Stimulated activated CD4-positive, alpha-beta T cell treated with anti-CD3 and anti-CD28 coated beads, Interleukin-2, amount 100 ng/mL, for 24 hours (primary cell): Measurements from ENCODE around the gene ABLIM1.

ENCODE experiments used
- DNase-seq, 2 donors: peaks; one replicate each; pipeline ENCODE4 v3.0.0-alpha.2; 2020

ABLIM1 gene

DNA sequence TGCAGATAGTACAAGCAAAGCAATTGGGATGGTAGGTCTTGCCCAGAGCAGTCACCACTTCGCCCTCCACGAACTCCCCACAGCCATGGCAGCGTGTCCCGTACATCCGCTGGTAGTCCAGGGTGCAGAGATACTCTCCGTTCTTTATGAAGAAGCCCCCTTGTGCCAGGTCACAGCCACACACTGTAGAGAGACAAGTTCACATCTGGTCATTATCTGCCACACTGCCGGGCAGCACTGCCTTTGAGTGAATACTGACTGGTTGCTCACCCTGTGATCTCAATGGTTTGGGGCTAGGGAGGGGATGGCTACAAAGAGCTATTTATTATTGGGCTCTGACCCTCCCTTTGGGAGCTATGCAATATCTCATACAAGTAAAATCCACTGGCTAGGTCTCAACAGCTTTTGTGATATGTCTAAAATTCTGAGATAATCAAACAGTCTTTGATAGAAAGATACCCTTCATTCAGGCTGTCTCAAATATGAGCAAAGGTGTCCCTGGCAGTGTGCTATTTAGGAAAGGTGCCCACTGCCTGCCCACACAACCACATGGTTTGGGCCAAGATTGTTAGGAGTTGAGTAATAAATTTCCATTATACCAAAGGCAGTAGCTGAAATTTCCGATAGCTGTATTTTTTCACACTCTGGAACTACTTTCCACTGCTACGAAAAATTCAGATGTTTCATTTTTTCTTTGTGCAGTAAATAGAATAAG lies 82.5 kb downstream of the ABLIM1 start:
- no peak for DNase-seq

DNA sequence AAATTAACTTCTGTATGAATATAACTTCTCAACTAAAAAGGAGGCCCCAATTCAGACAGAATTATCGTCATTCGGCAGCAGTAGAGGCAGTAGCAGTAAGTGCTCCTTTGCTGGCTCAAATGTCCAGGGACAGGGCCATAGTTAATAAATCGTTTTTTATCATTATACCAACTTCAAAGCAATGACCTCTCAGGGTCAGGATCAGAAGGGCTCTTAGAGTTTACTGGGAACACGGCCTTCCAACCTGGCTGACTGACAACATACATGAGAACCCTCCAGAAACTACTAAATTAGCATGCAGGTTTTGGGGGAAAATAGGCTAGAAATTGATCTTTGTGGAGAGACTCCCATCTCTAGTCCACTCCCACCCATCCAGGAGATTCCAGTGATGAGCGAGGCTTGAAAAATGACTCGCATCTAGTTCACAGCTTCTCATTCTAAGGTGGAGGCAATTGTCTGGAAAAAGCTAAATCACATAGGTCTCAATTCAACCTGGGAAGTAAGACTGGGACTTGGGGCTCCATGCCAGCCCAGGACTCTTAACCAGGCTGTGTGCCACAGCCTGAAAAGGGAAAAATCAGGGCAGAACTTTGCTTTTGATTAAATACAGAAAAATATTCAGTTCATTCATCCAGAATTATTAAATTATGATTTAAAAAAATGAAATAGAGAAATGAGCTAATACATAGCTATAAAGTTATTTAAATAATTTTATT lies 84.6 kb downstream of the ABLIM1 start:
- no peak for DNase-seq

DNA sequence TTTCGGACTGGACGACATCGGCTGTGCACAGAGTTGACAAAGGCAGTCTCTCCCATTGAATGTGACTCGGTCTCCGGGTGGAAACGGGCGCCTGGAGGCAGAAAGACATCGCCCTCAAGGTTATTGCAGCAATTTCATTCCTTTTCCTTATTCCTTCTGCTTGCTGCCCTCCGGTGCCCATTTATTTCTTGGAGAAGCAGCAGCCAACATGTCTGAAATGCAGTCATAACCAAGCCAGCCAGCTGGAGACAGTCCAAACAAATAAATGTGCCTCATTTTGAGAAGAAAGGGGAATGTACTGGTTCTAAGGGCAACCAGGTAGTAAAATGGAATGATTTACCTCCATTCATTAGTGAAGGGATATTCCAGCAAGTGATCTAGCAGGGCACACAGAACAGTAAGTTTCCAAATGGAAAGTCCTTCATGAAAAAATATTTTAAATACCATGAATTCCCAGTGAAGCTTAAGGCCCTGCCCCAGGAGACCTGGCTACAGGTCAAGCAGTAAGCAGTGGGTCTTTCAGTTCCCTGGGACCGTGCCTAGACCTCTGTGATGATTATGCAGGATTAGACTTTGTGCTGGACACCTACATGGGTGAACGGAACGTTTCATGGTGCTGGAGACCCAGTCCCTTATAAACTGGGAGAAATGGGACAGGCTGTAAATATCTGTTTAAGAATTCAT lies 86.6 kb downstream of the ABLIM1 start:
- no peak for DNase-seq

DNA sequence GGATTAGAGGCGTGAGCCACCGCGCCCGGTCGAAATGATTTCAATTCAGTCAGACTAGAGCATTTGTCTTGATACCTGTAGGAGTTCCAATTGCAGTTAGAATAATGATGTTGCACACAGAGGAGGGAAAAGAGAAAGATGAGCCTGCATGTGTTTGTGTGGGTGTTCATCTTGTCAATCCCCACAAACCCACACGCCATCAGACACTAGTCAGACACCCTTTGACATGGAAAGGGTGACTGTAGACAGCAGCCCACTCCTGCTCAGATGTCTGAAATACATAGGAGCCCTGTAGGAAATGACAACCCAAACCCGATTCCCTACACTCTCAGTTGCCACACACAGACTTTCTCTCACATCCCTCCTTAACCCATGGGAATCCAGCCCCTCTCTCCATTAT lies 92.0 kb downstream of the ABLIM1 start:
- DNase-seq = no peak

DNA sequence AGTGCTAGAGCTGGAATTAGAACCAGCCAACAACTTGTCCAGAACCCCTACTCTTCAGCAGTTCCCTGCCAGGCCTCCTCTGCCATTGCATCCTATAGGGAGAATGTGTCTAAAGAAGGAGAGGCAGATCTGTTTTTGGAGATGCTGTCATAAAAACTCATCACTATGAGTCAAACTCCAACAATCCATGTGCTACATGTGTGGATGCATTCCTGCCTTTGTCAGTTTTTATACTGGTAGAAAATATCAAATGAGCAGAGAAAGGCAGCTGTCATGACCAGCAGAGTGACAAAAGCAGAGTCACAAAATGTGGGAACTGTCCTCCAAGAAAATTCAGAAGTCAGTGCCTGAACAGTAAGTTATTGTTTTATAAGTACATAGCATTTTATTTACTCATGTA lies 93.0 kb downstream of the ABLIM1 start:
- no peak for DNase-seq

DNA sequence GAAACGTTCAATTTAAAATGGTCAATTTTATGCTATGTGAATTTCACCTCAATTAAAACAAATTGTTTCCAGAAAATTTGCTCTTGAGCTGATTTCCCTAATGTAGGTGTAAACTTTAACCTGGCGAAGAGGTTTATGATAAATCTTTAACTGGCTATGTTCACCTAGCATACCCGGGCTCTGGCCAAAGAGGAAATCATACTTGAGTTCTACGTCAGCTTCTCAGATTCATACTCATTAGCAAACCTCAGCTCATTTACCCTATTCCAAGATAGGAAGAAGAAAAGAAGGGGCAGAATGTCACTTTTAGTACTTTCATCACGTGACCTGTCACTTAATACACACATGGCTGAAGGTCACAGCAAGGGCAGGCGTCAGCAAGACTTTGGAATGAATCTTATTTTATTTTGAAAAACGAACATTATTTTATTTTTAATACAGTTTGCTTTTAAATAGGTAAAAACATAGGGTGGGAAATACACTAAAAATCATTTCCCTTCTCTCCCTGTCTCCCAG lies 97.0 kb downstream of the ABLIM1 start:
- no peak for DNase-seq

DNA sequence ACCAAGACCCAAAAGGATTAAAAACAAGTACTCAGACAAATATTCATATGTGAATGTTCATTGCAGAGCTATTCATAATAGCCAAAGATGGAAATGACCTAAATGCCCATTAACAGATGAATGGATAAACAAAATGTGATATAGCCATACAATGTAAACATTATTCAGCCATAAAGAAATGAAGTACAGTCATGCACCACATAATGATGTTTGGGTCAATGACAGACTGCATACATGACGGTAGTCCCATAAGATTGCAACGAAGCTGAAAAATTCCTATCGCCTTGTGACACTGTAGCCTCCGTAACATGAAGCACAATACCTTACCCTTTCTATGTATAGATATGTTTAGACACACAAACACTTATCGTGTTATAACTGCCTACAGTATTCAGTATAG lies 97.9 kb downstream of the ABLIM1 start:
- DNase-seq = no peak

DNA sequence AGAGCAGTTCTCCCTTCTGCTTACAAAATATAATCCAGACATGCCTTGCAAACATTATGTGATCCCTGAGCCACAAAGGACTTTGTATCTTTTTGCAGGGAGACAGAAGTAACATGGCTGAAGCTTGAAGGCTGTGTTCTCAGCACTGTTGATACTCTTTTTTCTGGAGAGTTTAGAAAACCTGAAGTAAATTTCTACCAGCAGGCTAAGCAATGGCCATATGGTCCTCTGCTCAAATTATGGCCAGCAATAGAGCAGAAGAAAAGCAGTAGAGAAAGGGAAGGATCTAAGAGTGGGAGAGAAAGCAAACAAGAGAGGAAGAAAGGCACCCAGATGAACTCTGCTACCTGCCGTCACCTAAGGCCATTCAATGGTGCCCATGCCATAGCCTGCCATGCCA lies 98.4 kb downstream of the ABLIM1 start:
- no peak for DNase-seq

DNA sequence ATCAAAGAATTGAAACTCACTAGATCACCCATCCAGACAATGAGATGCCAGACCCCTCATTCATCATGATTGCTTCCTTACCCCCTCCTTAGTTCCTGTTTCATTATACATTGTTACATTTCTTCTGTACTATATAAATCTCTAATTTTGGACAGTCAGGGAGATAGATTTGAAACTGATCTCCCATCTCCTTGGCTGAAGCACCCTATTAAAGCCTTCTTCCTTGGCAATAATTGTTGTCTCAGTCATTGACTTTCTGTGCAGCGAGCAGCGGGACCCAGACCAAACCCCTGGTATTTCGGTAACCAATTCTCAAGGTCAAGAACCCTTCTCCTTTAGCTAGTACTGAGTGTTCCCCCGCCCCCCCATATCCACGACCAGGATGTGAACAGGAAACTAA lies 100.2 kb downstream of the ABLIM1 start:
- no peak for DNase-seq

DNA sequence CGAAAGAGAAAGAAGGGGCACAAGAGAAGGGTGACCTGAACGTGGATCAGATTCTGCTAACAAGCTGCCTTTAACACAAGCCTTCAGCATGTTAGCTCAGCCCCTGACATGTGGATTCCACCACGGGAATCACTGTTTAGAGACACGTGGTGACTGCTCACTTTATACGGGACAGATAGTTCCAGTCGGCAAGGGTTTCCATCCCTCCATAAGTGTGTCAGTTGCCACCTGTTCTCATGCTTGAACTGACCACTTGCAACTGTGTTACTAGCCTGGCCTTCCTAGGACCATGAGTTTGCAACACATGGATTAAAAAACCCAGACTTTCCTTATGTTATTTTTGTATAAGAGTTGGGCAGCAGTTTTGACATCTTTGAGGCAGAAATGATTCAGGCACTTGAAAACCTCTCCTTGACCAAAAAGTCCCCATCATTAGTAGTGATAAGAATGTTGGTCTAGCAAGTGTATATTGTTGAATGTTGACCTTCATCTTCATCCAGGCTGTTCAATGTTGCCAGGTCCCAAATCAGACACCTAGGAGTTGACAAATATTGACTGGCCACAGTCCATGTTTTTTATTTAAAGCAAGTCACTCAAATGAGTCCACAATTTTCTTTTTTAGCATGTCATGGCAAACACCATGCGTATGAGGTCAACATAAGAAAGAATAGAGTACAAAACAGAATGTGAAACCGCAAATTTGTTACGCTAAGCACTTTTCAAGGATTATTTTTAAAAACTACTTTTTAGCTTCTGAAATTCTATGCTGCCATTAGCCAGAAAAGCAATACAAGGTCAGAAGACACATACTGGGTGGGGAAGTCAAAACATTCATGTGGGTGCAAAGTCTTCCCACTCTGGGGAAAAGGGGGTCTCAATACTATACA lies 101.6 kb downstream of the ABLIM1 start:
- DNase-seq = no peak

DNA sequence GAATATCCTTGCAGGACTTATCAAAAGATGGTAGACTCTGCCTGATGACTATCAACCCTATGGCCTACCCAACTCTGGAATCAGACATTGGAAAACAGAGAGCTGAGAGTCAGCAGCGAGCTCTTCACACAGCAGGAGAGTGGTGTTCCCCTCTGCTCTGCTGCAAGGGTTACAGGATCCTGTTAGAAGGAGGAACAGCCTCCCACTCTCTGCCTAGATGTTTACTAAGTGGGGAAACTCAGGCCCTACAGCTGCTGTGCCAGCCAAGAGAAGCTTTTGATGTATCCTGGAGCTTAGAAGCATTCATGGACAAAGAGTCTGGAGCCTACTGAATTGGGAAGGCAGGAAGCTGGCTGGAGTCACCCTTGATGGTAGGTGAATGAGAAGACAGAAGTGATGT lies 104.6 kb downstream of the ABLIM1 start:
- DNase-seq = no peak

DNA sequence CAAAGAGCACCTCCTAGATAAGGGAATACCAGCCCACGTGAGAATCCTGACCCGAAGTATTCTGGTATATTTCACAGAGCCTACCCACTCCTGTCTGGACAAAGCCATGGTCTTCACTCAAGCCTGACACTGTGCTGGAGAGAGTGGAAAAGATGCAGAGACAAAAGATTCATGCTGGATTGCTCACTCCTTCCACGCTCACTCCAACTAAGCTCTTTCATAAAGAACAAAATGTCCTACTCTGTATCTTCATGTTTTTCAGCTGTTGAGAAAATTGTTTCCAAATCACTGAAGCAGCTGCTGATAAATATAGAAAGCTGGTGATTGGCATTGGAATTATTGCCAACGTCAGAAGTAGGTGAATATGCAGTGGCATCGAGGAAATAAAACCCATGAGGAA lies 106.0 kb downstream of the ABLIM1 start:
- DNase-seq = no peak

DNA sequence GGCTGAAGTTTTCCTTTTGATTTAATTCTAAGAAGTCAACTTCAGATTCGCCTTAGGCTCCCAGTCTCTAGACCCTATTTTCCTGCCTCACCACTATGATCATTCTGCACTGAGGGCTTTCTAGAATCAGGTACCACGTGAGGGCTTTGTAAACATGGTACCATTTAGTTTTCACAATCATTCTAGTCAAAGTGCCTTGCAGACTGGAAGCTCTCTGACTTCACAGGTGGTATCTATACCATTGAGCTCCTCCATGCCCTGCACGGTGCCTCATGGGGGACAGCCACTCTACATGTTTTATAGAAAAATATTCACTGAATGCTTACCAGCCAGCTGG lies 106.5 kb downstream of the ABLIM1 start:
- no peak for DNase-seq

DNA sequence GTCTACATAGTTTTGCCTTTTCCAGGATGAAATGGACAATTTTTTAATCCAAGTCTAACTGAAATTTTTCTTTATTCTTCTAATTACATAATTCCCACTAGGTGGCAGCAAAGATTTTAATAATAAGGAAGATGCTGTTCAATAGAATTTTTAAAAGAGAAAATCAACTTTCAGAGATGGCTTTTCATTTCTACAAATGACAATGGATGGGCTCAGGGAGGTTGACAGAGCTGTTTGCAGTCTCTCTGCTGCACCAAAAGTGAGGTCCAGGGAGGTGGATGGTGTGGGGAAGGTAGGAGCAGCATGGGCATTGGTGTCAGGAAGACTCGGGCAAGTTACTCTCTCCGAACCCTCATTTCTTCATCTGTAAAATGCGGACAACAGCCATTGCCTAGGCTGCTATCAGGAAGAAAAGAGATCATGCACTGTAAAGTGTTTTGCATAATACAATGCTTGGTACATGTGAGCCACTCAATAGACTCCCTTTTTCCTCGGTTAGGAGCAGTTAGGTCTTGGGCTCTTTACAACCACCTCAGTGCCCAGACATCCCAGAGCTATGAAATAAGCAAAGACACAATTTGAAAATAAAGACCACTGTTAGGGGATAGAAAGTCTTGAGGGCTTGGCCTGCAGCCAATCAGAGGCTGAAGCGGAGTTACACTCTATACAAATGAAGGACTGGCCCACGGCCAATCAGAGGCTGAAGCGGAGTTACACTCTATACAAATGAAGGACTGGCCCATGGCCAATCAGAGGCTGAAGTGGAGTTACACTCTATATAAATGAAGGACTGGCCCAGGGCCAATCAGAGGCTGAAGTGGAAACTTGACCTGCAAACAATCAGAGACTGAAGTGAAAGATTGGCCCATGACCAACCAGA lies 107.1 kb downstream of the ABLIM1 start:
- DNase-seq = no peak

DNA sequence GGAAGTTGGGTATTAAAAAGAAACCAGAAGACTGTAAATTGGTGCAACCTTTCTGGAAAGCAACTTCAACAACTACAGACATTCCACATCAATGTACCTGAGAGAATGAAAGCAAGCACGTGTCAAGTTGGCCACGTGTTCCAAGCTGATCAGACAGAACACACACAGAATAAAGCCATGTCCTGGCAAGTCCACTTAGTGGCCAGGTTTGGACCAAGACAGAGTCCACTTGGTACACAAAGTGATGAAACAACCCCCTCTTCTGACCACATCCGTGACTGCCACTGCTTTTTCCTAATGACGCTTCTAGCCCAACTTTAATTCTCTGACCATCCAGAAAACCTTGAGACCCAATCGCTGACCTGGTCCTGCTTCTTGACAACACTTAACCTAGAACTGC lies 109.4 kb downstream of the ABLIM1 start:
- DNase-seq = peak in 1 of 2 donors; percentile 23

DNA sequence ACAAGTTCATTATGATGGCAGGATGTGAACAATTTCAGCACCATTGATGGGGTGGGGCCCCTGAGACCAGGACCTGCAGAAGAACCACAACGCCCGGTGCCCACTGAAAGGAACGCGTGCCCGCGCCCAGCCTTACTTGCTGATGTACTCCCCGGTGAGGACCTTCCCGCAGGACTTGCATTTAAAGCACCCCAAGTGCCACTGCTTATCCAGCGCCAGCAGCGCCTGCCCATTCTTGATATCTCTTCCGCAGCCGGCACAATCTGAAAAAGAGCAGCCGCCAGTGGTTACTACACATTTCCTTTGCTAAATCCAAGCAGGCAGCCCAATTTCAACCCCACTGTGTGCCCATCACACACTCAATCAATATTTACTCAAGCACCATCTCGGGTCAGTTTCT lies 110.6 kb downstream of the ABLIM1 start:
- DNase-seq = peak in 1 of 2 donors; percentile 24

DNA sequence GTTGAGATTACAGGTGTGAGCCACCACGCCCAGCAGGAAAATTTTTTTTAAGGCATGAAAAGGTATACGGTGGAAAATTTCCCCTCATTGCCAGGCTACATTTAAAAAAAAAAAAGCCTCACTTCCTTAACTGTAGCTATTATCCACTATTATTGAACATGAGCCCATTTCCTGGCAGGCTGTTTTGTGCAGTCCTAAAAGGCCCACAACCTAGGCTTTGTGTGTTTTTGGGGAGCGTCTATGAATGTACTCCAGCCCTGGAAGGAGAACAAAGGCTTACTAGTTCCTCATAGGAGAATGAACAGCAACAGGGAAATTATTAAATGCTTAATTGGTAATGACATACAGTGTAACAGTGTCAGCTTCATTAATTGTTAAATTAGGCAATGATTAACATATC lies 111.0 kb downstream of the ABLIM1 start:
- DNase-seq = no peak

DNA sequence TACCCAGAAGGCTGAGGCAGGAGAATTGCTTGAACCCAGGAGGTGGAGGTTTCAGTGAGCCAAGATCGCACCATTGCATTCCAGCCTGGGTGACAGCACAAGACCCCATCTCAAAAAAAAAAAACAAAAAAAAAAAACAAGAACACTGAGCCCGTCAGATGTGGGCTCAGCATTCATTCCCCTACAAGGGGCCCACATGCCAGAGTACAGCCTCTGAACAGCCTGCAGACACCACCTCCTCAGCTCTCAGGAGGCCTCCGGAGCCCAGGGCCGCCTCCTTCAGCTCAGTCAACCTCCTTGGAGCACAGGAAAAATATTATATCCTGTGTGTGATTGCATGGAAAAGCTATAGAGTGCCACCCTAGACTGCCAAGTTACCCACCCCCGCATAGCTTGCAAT lies 112.3 kb downstream of the ABLIM1 start:
- no peak for DNase-seq

DNA sequence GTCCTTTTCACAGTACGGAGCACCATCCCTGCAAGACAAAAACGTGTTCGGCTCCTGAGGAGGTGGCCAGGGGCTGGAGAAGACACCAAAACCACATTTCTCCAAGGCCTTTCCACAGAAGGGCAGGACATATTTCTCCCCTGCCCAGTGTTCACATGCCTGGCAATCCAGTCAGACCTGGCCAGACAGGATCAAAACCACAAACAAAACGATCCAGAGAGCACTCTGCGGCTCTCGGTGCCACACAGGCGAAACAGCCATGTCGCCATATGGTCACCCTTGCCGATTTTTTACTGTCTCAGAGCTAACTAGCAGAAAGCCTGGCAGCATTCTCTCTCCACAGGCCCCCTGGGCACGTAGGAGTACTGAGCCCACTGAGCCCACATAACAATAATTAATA lies 113.0 kb downstream of the ABLIM1 start:
- DNase-seq = no peak

DNA sequence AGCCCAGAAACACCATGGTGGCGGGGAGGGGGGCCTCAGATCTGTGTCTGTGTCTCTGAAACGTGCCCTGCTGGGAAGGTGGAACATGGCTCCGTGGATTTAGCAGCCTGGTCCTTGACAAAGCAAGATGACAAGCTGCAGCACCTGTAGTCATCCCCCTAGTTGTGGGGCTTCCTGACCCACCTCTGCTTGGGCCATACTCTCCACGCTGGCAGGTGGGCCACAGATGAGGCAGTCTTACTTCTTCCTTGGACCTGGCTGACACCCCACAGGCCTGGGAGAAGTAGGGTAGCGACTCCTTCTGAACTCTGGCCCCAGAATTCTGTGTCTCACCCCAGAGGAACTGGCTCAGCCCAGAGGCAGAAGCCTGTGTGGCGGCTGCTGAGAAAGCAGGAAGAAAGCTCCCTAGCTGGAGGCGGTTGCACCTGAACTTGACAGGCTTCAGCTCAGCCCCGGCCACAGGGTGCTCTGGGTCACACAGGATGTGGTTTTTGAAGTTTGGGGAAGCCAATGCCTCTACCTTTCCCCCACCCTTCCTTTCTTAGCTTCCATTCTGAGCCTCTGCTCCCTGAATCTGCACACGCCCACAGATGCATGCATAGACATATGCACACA lies 113.9 kb downstream of the ABLIM1 start:
- DNase-seq = peak; percentile 60 to 71

DNA sequence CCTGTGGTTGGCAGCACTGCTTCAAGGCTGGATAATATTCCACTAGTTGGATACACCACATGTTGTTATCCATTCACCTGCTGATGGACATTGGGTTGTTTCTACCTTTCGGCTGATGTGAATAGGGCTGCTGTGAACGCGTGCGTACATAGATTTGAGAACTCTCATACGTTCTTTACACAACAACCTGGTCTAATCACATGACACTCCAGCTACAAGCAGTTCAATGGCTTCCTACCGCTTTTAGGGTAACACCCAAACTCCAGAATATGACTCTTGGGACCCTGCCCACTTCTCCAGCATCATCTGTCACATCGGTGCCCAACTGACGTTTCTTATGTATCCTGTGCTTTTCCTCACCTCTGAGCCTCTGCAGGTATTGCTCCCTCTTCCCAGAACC lies 114.6 kb downstream of the ABLIM1 start:
- no peak for DNase-seq

DNA sequence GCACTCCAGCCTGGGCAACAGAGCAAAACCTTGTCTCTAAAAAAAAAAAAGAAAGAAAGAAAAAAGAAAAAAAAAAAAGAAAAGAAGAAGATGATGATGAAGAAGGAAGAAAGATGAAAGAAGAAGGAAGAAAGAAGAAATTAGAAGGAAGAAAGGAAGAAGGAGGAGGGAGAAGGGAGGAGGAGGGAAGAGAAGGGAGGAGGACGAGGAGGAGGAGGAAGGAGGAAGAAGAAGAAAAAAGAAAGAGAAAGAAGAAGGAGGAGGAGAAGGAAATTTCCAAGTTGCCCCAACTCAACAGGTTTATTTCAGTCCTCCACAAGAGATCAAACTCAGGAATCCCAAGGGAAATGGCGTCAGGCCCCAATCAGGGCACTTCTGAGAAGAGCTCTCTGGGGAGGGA lies 115.7 kb downstream of the ABLIM1 start:
- DNase-seq = no peak
